ENCODE data around the gene PDSS1.

DNA sequence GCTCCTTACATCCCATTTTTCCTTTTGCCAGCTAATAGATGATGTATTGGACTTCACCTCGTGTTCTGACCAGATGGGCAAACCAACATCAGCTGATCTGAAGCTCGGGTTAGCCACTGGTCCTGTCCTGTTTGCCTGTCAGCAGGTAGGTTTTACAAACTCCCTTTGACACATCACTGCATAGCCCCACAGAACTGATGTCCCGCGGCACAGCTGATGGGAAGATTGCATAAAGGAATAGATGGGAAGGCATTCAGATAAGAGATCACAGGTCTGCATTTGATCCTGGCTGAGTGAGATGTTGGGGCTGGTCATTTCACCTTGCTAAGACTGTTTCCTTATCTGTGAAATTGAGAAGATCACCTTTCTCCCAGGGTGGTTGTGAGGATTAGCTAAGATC is 37.9 kb downstream of the PDSS1 start:
- TF ChIP-seq, protein P1, sequence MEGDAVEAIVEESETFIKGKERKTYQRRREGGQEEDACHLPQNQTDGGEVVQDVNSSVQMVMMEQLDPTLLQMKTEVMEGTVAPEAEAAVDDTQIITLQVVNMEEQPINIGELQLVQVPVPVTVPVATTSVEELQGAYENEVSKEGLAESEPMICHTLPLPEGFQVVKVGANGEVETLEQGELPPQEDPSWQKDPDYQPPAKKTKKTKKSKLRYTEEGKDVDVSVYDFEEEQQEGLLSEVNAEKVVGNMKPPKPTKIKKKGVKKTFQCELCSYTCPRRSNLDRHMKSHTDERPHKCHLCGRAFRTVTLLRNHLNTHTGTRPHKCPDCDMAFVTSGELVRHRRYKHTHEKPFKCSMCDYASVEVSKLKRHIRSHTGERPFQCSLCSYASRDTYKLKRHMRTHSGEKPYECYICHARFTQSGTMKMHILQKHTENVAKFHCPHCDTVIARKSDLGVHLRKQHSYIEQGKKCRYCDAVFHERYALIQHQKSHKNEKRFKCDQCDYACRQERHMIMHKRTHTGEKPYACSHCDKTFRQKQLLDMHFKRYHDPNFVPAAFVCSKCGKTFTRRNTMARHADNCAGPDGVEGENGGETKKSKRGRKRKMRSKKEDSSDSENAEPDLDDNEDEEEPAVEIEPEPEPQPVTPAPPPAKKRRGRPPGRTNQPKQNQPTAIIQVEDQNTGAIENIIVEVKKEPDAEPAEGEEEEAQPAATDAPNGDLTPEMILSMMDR (IDR thresholded peaks at IDR 0.05; ENCODE audit: poor library complexity) = no peak
- TF ChIP-seq EZH2 (IDR thresholded peaks at IDR 0.05; ENCODE audit: borderline replicate concordance) (no peak), EZH2phosphoT487 (IDR thresholded peaks at IDR 0.05; ENCODE audit: low read depth, severe bottlenecking, unreplicated experiment) (no peak)
